Naive thymus-derived CD4-positive, alpha-beta T cell (primary cell): ENCODE measurements around the gene DSCAM. TPM values are rescaled to one million over a fixed set of nuclear protein-coding genes. Genes with fewer than 3 reads are reported as not detected.

Experiments used
- ATAC-seq: fragments of 150-1000 bp; cut with Tn5 transposase; 2 replicates; pipeline ENCODE4 v1.10.0; 2021; ENCODE audit warnings: mild to moderate bottlenecking, moderate library complexity
- CTCF ChIA-PET: fragments of 350-600 bp; sonication (Branson Sonifier 250); formaldehyde crosslinking; loops from one replicate; lab custom pipeline; 2021; ENCODE audit warnings: antibody characterized with exemption; lab: Charles Lee
- POLR2A ChIA-PET: fragments of 350-600 bp; sonication (Branson Sonifier 250); formaldehyde crosslinking; loops from one replicate; lab custom pipeline; 2021; ENCODE audit warnings: antibody characterized with exemption, inconsistent platforms; lab: Charles Lee
- DNase-seq, 9 donors: peaks; one replicate each; pipeline versions ENCODE4 v3.0.0 to v3.0.0-alpha.2; 2020 to 2022; ENCODE audit warnings: mixed read lengths in 1 of 9
- H3K27ac ChIP-seq: one replicate; pipeline ENCODE4 v1.7.0; 2013; ENCODE audit warnings: mild to moderate bottlenecking, low read depth, low read length, moderate library complexity
- H3K27me3 ChIP-seq, 2 donors: one replicate each; pipeline ENCODE4 v1.7.0; 2013; ENCODE audit warnings: low read length in 2 of 2, mild to moderate bottlenecking in 2 of 2, moderate library complexity in 2 of 2; ENCODE audit not compliant: control insufficient read depth in 2 of 2, insufficient read depth in 2 of 2
- H3K36me3 ChIP-seq, 3 experiments: 1 replicate in 2 of 3; 2 replicates in 1 of 3; pipeline ENCODE4 v1.7.0; 2013; ENCODE audit warnings: low read length in 3 of 3, mild to moderate bottlenecking in 3 of 3, moderate library complexity in 1 of 3; ENCODE audit not compliant: insufficient read depth in 3 of 3, control insufficient read depth in 2 of 3
- H3K4me1 ChIP-seq, 2 donors: one replicate each; pipeline ENCODE4 v1.7.0; 2013; ENCODE audit warnings: low read length in 2 of 2, mild to moderate bottlenecking in 2 of 2, moderate library complexity in 1 of 2; ENCODE audit not compliant: control insufficient read depth in 2 of 2, insufficient read depth in 2 of 2
- H3K4me3 ChIP-seq: 2 replicates; pipeline ENCODE4 v1.7.0; 2013; ENCODE audit warnings: mild to moderate bottlenecking, low read length
- H3K9me3 ChIP-seq, 3 experiments: 1 replicate in 2 of 3; 2 replicates in 1 of 3; pipeline ENCODE4 v1.7.0; 2013; ENCODE audit warnings: low read length in 3 of 3; ENCODE audit not compliant: control insufficient read depth in 2 of 3
- H3K27ac Mint-ChIP-seq, 9 donors: one replicate each; pipeline ENCODE4 v1.8.0; 2020 to 2022; ENCODE audit warnings: mixed read lengths in 9 of 9, mild to moderate bottlenecking in 8 of 9, moderate library complexity in 5 of 9, inconsistent platforms in 2 of 9
- H3K27me3 Mint-ChIP-seq, 5 donors: one replicate each; pipeline ENCODE4 v1.8.0; 2021 to 2022; ENCODE audit warnings: mixed read lengths in 5 of 5, mild to moderate bottlenecking in 1 of 5
- H3K36me3 Mint-ChIP-seq, 5 donors: one replicate each; pipeline ENCODE4 v1.8.0; 2020 to 2022; ENCODE audit warnings: mixed read lengths in 5 of 5, mild to moderate bottlenecking in 3 of 5, inconsistent platforms in 1 of 5
- H3K4me1 Mint-ChIP-seq, 7 donors: one replicate each; pipeline ENCODE4 v1.8.0; 2020 to 2022; ENCODE audit warnings: mixed read lengths in 7 of 7, mild to moderate bottlenecking in 3 of 7, inconsistent platforms in 1 of 7
- H3K4me3 Mint-ChIP-seq, 10 donors: one replicate each; pipeline ENCODE4 v1.8.0; 2020 to 2022; ENCODE audit warnings: mild to moderate bottlenecking in 10 of 10, mixed read lengths in 10 of 10, moderate library complexity in 6 of 10, inconsistent platforms in 2 of 10
- H3K9me3 Mint-ChIP-seq, 11 donors: one replicate each; pipeline ENCODE4 v1.8.0; 2020 to 2022; ENCODE audit warnings: mixed read lengths in 11 of 11, mild to moderate bottlenecking in 4 of 11, inconsistent platforms in 1 of 11, moderate library complexity in 1 of 11
- intact Hi-C, 2 donors: fragments of 100-400 bp; cut with micrococcal nuclease; formaldehyde crosslinking; loops; one replicate each; pipeline ENCODE4 v1.15.1; 2023
- polyA plus RNA-seq, 2 donors: library from polyadenylated mRNA; unstranded; fragments of 300-500 nt; fragmentation: Illumina TruSeq; gene quantifications; one replicate each; pipeline ENCODE4 v1.2.3, GENCODE V29; 2021
- total RNA-seq, 6 experiments: library from RNA in 5 of 6; stranded (reverse) in 5 of 6; gene quantifications; 1 replicate in 5 of 6; 2 replicates in 1 of 6; pipeline ENCODE4 v1.2.3 and lab custom pipeline; 2021 to 2026

The DSCAM gene
- total and polyA plus RNA-seq, 7 experiments from 2014 or later = not detected

DNA sequence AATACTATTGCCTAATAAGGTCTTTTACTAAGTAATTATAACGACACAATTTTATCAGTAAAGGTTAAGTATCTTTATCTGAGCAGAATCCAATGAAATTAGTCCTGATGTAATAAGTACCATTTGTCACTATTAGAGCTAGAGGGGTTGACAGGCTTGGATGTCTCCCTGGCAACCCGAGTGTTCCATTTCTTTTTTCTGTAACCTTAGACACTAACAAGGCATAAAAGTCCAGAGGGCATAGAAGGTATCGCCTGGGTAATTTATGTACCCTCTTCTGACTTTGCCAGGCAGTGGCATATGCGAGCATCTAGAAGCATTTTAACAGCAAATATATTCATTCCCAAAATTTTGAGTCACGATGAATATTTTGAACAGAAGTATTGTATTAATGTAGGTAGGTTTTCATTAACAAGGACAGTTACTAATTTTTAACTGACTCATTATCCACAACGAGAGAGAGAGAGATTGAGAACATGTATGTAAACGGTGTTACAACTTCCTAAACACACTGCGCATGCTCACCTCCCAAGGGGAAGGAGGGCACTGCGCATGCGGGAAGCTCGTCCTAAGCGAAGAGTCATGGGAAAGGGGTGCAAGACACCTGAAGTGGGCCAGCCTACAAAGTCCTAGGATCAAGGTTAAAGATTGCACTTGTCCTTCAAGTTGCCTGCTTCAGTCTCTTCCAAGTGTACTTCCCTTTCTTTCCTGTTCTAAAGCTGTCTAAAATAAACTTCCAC is 423.9 kb downstream of the DSCAM start:
- no peaks in the 10 kb centered on the region for H3K36me3 Mint-ChIP-seq
- H3K4me1 Mint-ChIP-seq = no peaks in the 10 kb centered on the region
- no peak overlapping the region for H3K27ac ChIP-seq
- intact Hi-C loops = no loop called here
- H3K27ac Mint-ChIP-seq = no peak overlapping the region
- H3K27me3 ChIP-seq = no peaks in the 10 kb centered on the region
- no peak overlapping the region for H3K4me3 ChIP-seq
- peaks cover 0 to 17% (median 11%) of the 10 kb centered on the region in 11 donors for H3K9me3 Mint-ChIP-seq
- ATAC-seq (no peak), DNase-seq (no peak)
- H3K4me3 Mint-ChIP-seq = no peak overlapping the region
- H3K4me1 ChIP-seq = no peaks in the 10 kb centered on the region
- H3K36me3 ChIP-seq = no peaks in the 10 kb centered on the region
- POLR2A ChIA-PET = no interaction called here
- H3K27me3 Mint-ChIP-seq = no peaks in the 10 kb centered on the region
- H3K9me3 ChIP-seq = no peaks in the 10 kb centered on the region
- CTCF ChIA-PET = no interaction called here

DNA sequence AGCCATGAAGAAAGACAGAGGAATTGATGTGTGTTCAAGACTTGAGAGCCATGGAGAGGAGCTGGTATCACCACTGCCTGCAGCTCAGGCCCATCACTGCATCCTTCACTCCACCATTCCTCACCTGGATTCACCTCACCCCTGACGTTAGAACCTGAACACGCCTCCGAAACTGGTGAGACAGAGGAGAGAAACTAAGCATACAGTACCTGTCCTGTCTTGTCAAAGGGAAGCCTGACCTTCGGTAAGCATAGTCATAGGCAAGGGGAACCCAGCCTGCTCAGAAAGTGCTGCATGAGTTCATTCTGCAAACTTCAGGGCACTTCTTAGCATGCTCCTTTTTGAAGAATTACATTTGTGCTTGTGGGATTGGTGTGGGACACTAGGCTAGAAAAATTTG is 425.8 kb downstream of the DSCAM start:
- ChIA-PET CTCF (no interaction called here), POLR2A (no interaction called here)
- no peak overlapping the region for H3K4me3 ChIP-seq
- no peak overlapping the region for H3K27ac Mint-ChIP-seq
- H3K27me3 ChIP-seq = no peaks in the 10 kb centered on the region
- no peaks in the 10 kb centered on the region for H3K4me1 Mint-ChIP-seq
- no peak overlapping the region for H3K4me3 Mint-ChIP-seq
- ATAC-seq = no peak
- no peaks in the 10 kb centered on the region for H3K4me1 ChIP-seq
- no peaks in the 10 kb centered on the region for H3K36me3 Mint-ChIP-seq
- H3K9me3 Mint-ChIP-seq = peaks cover 2 to 21% (median 14%) of the 10 kb centered on the region in 11 donors
- intact Hi-C loops = no loop called here
- H3K36me3 ChIP-seq = no peaks in the 10 kb centered on the region
- peaks cover 0 to 2% (median 0%) of the 10 kb centered on the region in 5 donors for H3K27me3 Mint-ChIP-seq
- H3K9me3 ChIP-seq = no peaks in the 10 kb centered on the region
- H3K27ac ChIP-seq = no peak overlapping the region
- DNase-seq = no peak

DNA sequence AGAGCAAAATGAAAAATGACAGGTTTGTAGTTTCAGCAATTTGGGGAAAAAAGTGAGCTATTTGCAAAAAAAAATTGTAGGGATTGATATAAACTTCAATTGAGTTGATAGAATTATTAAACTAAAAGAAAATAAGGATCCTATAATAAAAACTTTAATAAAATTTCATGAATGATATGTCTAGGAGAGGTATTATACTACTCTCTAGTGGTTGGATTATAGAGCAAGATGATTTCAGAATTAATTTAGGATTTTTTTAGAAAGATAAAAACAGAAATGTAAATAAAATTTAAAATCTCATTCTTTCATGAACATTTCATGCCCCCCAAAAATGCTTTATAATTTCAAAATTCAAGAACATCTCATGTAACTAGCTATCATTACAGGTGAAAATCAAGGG is 430.4 kb downstream of the DSCAM start:
- Mint-ChIP-seq H3K36me3 (no peaks in the 10 kb centered on the region), H3K27me3 (peaks cover 0 to 10% (median 5%) of the 10 kb centered on the region in 5 donors), H3K4me3 (no peak overlapping the region), H3K4me1 (no peaks in the 10 kb centered on the region), H3K9me3 (peaks cover 5 to 25% (median 17%) of the 10 kb centered on the region in 11 donors), H3K27ac (no peak overlapping the region)
- DNase-seq (no peak), ATAC-seq (no peak)
- CTCF ChIA-PET = no interaction called here
- no peaks in the 10 kb centered on the region for H3K36me3 ChIP-seq
- no peaks in the 10 kb centered on the region for H3K27me3 ChIP-seq
- H3K4me1 ChIP-seq = no peaks in the 10 kb centered on the region
- no peak overlapping the region for H3K4me3 ChIP-seq
- POLR2A ChIA-PET = no interaction called here
- H3K27ac ChIP-seq = no peak overlapping the region
- no peaks in the 10 kb centered on the region for H3K9me3 ChIP-seq
- intact Hi-C loops = no loop called here

DNA sequence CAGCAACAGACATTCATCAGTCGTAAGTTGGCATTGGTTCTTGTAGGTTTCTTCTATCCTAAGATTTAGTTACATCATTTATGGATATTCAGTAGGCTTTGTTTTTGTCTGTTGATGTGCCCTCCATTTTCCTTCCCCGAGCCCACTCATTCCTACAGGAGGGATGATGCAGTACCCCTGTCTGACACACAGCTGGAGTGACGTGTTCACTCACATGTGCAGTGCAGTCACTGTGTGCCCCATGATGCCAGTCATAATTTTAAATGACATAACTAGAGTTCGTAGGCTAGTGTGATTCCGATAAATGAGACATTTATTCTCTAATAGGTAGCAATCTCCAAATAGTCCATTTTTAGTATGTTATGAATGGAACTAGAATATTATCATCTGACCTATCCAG is 438.4 kb downstream of the DSCAM start:
- H3K4me3 ChIP-seq = no peak overlapping the region
- no peaks in the 10 kb centered on the region for H3K9me3 ChIP-seq
- ChIA-PET CTCF (no interaction called here), POLR2A (no interaction called here)
- H3K27me3 Mint-ChIP-seq = peaks cover 0 to 7% (median 5%) of the 10 kb centered on the region in 5 donors
- H3K36me3 ChIP-seq = no peaks in the 10 kb centered on the region
- no peaks in the 10 kb centered on the region for H3K27me3 ChIP-seq
- no peaks in the 10 kb centered on the region for H3K36me3 Mint-ChIP-seq
- H3K9me3 Mint-ChIP-seq = peaks cover 0 to 20% (median 8%) of the 10 kb centered on the region in 11 donors
- intact Hi-C loops = no loop called here
- H3K4me1 ChIP-seq = no peaks in the 10 kb centered on the region
- no peaks in the 10 kb centered on the region for H3K4me1 Mint-ChIP-seq
- H3K4me3 Mint-ChIP-seq = no peak overlapping the region
- H3K27ac Mint-ChIP-seq = no peak overlapping the region
- no peak overlapping the region for H3K27ac ChIP-seq
- ATAC-seq (no peak), DNase-seq (no peak)

DNA sequence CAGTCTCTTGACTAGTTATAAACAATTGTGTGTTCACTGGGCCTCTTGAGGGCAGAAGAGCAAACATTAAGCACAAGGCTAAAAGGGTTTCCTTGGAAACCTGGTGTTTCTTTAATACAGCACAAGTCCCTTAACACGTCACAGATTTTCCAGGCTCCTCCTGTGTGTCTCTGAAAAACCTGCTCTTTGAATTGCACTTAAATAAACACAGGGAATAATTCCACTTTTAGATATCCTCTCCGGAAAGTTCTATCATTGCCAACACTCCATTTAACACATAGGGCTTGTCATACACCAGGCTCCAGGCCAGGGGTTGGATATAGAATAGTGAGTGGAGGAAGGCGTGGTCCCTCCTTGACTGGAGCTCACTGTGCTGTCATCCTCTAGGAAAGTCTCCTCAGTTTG is 442.6 kb downstream of the DSCAM start:
- ChIA-PET CTCF (no interaction called here), POLR2A (no interaction called here)
- Histone ChIP-seq H3K9me3 (no peaks in the 10 kb centered on the region), H3K4me3 (no peak overlapping the region), H3K4me1 (no peaks in the 10 kb centered on the region), H3K36me3 (no peaks in the 10 kb centered on the region), H3K27me3 (peaks cover 0 to 3% of the 10 kb centered on the region in 2 donors), H3K27ac (no peak overlapping the region)
- Mint-ChIP-seq H3K27me3 (peaks cover 0 to 5% (median 0%) of the 10 kb centered on the region in 5 donors), H3K4me3 (no peak overlapping the region), H3K9me3 (peaks cover 0 to 10% (median 0%) of the 10 kb centered on the region in 11 donors), H3K36me3 (no peaks in the 10 kb centered on the region), H3K27ac (no peak overlapping the region), H3K4me1 (no peaks in the 10 kb centered on the region)
- no peak for DNase-seq
- ATAC-seq = no peak
- intact Hi-C loops = no loop called here

DNA sequence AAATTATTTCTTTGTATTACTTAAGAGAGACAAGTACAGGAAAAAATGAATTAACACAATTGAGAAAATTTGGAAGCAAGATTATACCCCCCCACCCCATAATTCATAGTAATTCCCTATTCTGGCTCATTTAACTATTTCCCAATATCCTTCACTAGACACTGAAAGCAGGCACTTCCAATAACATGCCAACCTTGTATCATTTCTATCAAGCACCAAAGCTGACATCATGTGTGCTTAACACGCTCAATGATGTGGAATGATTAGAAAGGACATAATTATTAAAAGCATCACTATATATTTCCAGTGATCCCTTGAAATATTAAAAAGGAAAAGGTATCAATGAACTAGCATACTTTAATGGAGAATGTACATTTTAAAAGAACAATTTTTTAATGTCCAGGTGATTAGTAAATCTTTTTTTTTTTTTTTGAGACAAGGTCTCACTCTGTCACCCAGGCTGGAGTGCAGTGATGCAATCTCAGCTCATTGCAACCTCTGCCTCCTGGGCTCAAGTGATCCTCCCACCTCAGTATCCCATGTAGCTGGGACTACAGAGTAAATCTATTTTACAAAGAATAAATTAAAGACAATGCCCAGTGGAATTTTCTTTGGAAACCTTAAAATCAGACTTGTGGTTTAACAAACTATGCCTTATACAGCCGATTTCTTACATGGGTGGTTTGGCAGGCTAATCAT is 443.9 kb downstream of the DSCAM start:
- intact Hi-C loops = no loop called here
- no peaks in the 10 kb centered on the region for H3K36me3 Mint-ChIP-seq
- ATAC-seq (no peak), DNase-seq (no peak)
- H3K4me3 Mint-ChIP-seq = no peak overlapping the region
- no peaks in the 10 kb centered on the region for H3K9me3 ChIP-seq
- no peaks in the 10 kb centered on the region for H3K36me3 ChIP-seq
- peaks cover 0 to 3% of the 10 kb centered on the region in 2 donors for H3K27me3 ChIP-seq
- CTCF ChIA-PET = no interaction called here
- peaks cover 0 to 9% (median 0%) of the 10 kb centered on the region in 11 donors for H3K9me3 Mint-ChIP-seq
- no peak overlapping the region for H3K27ac ChIP-seq
- H3K27me3 Mint-ChIP-seq = peaks cover 0 to 5% (median 0%) of the 10 kb centered on the region in 5 donors
- POLR2A ChIA-PET = no interaction called here
- no peaks in the 10 kb centered on the region for H3K4me1 Mint-ChIP-seq
- no peak overlapping the region for H3K27ac Mint-ChIP-seq
- H3K4me3 ChIP-seq = no peak overlapping the region
- no peaks in the 10 kb centered on the region for H3K4me1 ChIP-seq
